Measurements from ENCODE around the gene SLC8B1. TPM values are rescaled to one million over a fixed set of nuclear protein-coding genes. Genes with fewer than 3 reads are reported as not detected.

SLC8B1 gene
- total and polyA plus RNA-seq, 2 of the 4 experiments (the other 2 are of a cell fraction): 4.1 to 10.2 TPM

GRCh38 chr12:113366827-113367226 is 31.9 kb upstream of the SLC8B1 start:
- in situ Hi-C loops (cut with MboI; ENCODE audit: low sequenced_read_pairs) (no loop called here), dilution Hi-C loops (cut with HindIII; ENCODE audit: low sequenced_read_pairs, unreplicated experiment) (no loop called here), intact Hi-C loops (cut with micrococcal nuclease) (no loop called here)
- no peak overlapping the region for H3K9ac ChIP-seq (ENCODE audit: low read depth, low read length)
- H3K9me3 ChIP-seq (ENCODE audit: control insufficient read depth, insufficient read depth, low read length): no peaks in the 10 kb centered on the region
- H3K4me3 ChIP-seq (ENCODE audit: insufficient read depth, low read depth, low read length): no peak overlapping the region
- no peaks in the 10 kb centered on the region for H3K27me3 ChIP-seq (ENCODE audit: control insufficient read depth, insufficient read depth, low read length)
- H4K8ac ChIP-seq (ENCODE audit: low read depth in 2 of 2, low read length in 2 of 2): no peak overlapping the region
- H3K9me1 ChIP-seq (ENCODE audit: insufficient read depth, low read length): peaks cover 18% of the 10 kb centered on the region
- no peak overlapping the region for H2BK20ac ChIP-seq (ENCODE audit: low read depth, low read length)
- no peak for TF ChIP-seq RAD21 (IDR thresholded peaks at IDR 0.05; ENCODE audit: low read length)
- no peak for TF ChIP-seq USF2 (IDR thresholded peaks at IDR 0.05; ENCODE audit: low read depth, low read length)
- TF ChIP-seq RFX5 (IDR thresholded peaks at IDR 0.05; ENCODE audit: low read depth, low read length): no peak
- no peak for TF ChIP-seq SMC3 (IDR thresholded peaks at IDR 0.05; ENCODE audit: low read depth, low read length)
- TF ChIP-seq BHLHE40 (IDR thresholded peaks at IDR 0.05; ENCODE audit: low read depth, low read length): no peak
- TF ChIP-seq CHD1 (IDR thresholded peaks at IDR 0.05; ENCODE audit: low read depth, low read length): no peak
- TF ChIP-seq CTCF (conservative IDR thresholded peaks at IDR 0.05; ENCODE audit: low read depth, low read length): no peak
- no peak for TF ChIP-seq NFE2L2 (IDR thresholded peaks at IDR 0.05; ENCODE audit: low read depth, low read length)
- no peak for TF ChIP-seq ELK1 (IDR thresholded peaks at IDR 0.05; ENCODE audit: borderline replicate concordance, low read depth, low read length)
- no peak for TF ChIP-seq MAZ (IDR thresholded peaks at IDR 0.05; ENCODE audit: borderline replicate concordance, low read depth, low read length)
- TF ChIP-seq POLR2A (IDR thresholded peaks at IDR 0.05; ENCODE audit: low read depth, low read length): no peak
- no peak for TF ChIP-seq RCOR1 (IDR thresholded peaks at IDR 0.05; ENCODE audit: insufficient replicate concordance, low read length)
- no peak for TF ChIP-seq MAFK (IDR thresholded peaks at IDR 0.05; ENCODE audit: low read depth, low read length)
- TF ChIP-seq MXI1 (IDR thresholded peaks at IDR 0.05; ENCODE audit: borderline replicate concordance, low read depth, low read length): no peak
- no peak for TF ChIP-seq CEBPB (IDR thresholded peaks at IDR 0.05; ENCODE audit: low read depth, low read length)
- no peak overlapping the region for H3K27ac ChIP-seq (ENCODE audit: insufficient read depth, low read length)
- H2AFZ ChIP-seq (replicated peaks; ENCODE audit: low read length, poor library complexity): no peak overlapping the region
- H4K5ac ChIP-seq (ENCODE audit: low read depth, low read length): no peak overlapping the region
- peaks cover 5% of the 10 kb centered on the region; the same call in 1 of the 2 replicates for H4K20me1 ChIP-seq (ENCODE audit: insufficient read depth, low read length)
- no peaks in the 10 kb centered on the region; the same call in 1 of the 2 replicates for H3K4me1 ChIP-seq (ENCODE audit: control insufficient read depth, insufficient read depth, low read length)
- no peak overlapping the region for H3K14ac ChIP-seq (replicated peaks; ENCODE audit: low read depth, low read length)
- BruUV-seq (replicated peaks): no TSS peak
- H2BK120ac ChIP-seq (ENCODE audit: low read depth, low read length): no peak overlapping the region
- H4K91ac ChIP-seq (ENCODE audit: insufficient read depth, low read depth, low read length): no peak overlapping the region
- no CpG with 5 or more reads among the region's 4 CpGs for WGBS, 2 experiments (ENCODE audit: extremely low coverage in 2 of 2, insufficient read length in 1 of 2)
- no peak overlapping the region for H2AK5ac ChIP-seq (ENCODE audit: low read depth, low read length)
- no peak overlapping the region for H2BK15ac ChIP-seq (ENCODE audit: low read depth, low read length)
- no peak overlapping the region for H3K23ac ChIP-seq (ENCODE audit: low read depth, low read length)
- H3K4me2 ChIP-seq (ENCODE audit: low read depth, low read length): no peak overlapping the region
- peaks cover 0 to 24% of the 10 kb centered on the region in 2 experiments; a peak in 3 of 4 replicates for H3K79me1 ChIP-seq (ENCODE audit: low read depth in 1 of 2, low read length in 2 of 2)
- DNase-seq (no peak), ATAC-seq (ENCODE audit: low read depth) (no peak)
- no peak overlapping the region for H3K4ac ChIP-seq (ENCODE audit: low read depth, low read length)
- H3K36me3 ChIP-seq (ENCODE audit: control insufficient read depth, insufficient read depth, low read length): no peaks in the 10 kb centered on the region
- no peak overlapping the region for H2BK5ac ChIP-seq (ENCODE audit: low read depth, low read length, poor library complexity, severe bottlenecking)
- no peak overlapping the region for H3K56ac ChIP-seq (ENCODE audit: extremely low read depth, insufficient read depth, low read length)
- no peak overlapping the region for H2AK9ac ChIP-seq (replicated peaks; ENCODE audit: low read depth, low read length, poor library complexity)
- H3K18ac ChIP-seq (ENCODE audit: low read depth, low read length): no peak overlapping the region
- ChIA-PET CTCF (no interaction called here), POLR2A (ENCODE audit: unreplicated experiment) (no interaction called here)

Data from IMR-90 (cell line).